HG03280 (cell line): ENCODE measurements around the gene PTPRN2.

ENCODE experiments used
- ATAC-seq: cut with Tn5 transposase; IDR thresholded peaks from one replicate; pipeline ENCODE4 v1.9.1; 2021; ENCODE audit warnings: mild to moderate bottlenecking, moderate library complexity; ENCODE audit not compliant: unreplicated experiment

PTPRN2 gene

DNA sequence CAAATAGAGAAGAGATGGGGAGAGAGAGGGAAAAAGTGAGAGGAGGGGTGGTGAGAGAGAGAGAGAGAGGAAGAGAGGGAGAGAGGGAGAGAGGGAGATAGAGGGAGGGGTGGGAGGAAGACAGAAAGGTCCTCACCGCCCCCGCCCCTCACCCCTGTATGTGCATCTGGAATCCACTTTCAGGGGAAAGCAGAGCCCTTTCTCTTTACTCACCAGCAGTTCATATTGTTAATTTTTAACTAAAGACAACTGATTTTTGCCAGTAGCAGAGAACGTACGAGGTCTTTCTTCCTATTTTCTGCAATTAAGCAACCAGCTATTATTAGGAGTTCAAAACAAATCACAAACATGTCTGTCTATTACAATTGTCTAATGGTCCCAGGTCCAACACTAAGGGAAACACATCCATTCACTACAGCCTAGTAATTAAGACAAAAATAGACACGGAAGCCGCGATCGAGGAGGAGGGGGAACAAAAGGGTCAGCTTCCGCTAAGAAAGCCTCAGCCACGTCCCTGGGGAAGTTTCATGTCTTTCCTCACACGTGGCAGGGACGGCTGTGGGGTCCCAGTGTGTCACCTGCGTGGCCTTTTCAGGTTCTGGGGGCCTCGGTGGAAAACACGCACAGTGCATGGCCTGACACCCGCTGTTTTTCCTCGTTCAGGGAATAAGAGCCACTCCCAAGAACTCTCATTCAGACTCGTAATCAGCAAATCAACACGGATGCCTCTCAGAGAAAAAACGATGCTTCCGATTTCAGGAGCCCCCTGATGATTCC is 572.0 kb downstream of the PTPRN2 start:
- no peak for ATAC-seq

DNA sequence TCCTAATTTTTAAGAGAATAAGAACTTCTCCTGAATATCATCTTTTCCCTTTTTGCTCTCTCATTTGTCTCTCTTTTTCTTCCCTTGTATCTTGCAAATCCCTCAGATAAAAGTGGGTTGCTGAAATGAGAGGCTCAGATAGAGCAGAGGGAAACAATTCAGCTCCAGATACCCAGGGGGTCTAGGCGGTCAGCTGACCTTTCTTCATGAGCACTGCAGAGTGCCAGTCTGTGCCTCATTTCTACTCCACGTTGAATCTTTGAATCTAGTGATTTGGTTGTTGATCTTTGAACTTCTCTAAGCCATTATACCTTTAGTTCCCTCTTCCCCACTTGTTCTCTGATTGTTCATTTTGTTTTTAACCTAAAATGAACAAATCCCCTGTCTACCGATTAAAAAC is 572.6 kb downstream of the PTPRN2 start:
- ATAC-seq = no peak

DNA sequence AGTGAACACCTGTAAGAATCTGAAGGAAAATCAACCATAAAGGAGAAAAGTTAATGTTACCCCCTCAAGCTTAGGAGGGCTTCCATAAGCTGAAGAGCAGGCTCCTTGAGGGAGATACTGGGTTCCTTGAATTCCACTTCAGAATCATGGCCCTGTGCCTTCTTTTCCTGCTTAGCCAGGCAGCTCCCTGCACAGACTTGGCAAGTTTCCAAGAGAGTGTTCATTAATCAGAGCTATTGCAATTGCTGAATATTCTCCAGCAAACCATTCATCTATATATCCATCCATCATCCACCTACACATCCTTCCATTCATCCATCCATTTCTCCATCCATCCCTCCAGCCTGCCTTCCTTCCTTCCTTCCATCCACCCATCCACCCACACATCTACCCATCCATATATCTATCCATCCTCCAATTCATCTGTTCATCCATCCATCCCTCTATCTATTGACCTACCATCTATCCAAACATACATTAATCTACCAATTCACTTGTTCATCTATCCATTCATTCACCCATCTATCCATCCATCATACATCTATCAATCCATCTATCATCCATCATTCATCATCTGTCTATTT is 574.4 kb downstream of the PTPRN2 start:
- ATAC-seq = no peak

DNA sequence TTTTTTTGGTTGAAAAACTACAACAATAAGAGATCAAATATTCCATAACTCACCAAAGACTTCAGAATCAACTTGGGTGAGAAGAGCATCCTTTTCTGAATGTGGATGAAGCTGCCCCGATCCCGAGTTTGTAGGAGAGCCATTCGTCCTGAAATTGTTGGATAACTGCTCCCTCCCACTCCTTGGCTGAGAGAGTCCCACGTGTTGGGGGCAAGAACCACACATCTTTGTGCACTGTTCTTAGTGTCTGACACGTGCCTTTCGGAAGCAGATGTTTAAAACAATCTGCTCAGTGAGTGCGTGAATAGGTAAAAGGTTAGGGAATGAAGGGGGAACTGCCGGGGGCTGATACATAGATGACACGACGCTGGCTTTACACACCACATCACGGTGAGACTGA is 575.7 kb downstream of the PTPRN2 start:
- no peak for ATAC-seq

DNA sequence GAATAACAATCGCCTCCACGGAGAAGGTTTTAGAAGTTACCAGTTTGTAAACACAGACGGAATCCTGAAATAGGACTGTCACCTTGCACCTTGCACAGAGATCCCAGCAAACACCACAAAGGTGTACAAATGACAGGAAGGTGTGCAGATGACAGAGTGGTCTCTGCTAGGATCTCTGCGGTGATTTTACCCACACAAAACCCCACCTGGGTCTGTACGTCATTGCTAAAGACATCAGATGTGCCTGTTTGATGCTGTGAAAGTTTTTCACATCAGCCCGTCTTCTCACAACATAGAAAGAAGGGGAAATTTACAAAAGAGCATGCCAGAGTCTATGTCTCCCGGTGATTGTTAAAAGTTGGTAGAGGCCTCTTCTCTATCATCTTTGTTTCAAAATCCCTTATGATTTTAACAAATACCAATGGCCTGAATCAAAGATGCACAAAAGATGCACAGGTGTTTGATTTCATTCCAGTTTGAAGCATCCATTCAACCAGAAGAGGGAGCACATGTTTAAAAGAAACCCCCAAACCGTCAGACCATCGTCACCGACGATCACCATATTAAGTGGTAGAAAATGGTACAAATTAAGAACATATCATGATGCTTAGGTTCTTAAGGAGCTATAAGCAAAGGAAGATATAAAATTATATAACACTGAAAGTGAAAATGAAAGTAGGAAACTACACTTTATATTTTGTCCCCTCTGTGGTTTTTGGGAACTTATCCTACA is 576.5 kb downstream of the PTPRN2 start:
- ATAC-seq = no peak

DNA sequence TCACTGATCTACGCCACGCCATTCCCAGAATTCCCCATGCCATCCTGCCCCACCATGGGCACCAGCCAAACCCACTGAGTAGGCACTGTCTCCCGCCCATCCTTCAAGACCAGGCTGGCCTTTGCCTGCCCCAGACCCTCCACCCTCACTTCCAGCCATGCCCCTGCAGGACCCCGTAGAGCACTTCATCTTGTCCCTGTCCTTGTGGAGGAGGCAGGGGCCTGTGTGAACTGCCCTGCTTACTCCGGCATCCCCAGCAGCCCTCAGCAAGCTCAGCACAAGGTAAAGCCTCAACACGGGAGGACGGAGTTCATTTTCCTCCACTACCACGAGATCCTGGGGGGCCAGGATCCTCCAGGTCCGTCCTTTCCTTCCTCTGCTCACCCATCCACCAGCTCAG is 577.7 kb downstream of the PTPRN2 start:
- ATAC-seq = no peak

DNA sequence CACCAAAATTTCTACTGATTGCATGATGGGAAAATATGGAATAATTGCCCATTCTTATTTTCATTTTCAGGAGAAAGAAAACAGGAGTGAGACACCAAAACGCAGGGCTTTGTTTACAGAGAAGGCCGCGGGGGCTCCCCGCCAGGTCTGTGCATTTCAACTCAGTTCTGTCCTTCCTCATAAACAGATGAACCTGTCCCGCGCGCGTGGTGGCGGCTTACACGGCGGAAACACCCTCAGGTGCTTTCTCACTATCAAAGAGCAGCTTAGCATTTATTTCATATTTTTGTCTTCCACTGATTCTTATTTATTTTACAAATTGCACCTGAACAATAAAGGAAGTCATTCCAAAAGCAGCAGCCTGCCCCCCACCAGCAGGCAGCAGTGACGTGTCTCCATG is 579.4 kb downstream of the PTPRN2 start:
- no peak for ATAC-seq

DNA sequence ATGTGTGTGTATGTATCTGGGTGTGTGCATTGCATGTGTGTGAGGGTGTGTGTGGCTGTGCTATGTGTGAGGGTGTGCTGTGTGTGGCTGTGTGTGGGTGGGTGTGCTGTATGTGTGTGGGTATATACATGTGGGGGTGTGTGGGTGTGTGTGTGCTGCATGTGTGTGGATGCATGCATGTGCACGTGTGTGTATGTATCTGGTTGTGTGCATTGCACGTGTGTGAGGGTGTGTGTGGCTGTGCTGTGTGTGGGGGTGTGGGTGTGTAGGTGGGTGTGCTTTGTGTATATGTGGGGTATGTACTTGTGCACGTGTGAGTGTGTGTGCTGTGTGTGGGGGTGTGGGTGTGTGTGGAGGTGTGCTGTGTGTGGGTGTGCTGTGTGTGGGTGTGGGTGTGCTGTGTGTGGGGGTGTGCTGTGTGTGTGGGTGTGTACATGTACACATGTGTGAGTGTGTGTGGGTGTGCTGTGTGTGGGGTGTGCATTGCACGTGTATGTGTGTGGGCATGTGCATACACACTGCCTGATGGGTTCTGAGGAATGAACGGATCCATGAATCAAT is 579.8 kb downstream of the PTPRN2 start:
- no peak for ATAC-seq

DNA sequence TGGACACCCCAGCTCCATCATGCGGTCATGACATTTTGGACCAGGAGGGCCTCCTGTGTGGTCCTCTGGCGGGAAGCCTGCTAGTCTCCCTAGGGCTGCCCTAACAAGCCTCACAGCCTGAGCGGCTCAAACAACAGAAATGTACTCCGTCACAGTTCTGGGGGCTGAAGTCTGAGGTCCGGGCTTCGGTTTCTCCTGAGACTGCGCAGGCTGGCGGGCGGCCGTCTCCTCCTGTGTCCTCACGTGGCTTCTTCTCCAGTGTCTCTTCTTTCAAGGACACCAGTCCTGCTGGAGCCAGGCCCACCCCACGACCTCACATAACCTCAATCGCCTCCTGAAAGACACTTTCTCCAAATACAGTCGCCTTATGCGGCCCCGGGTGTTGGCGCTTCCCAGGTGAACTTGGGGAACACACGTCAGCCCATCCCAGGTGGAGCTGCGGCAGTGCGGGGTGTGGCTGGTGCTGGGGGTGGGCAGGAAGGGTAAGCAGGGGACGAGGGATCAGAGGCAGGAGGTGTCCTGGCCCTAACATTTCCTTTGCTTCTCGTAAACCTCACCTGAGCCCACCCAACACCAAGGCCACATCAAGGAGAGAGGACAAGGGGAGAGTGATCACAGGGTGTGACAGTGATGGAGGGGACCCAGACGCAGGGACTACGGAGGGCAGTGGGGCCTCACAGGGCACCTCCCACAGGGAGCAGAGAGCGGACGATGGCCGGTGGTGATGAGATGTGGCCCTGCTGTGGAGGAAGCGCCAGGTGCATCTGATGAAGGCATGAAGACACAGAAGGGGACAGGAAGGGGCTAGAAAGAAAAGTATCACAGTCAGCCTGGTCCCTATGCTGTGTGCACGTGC is 580.6 kb downstream of the PTPRN2 start:
- no peak for ATAC-seq

DNA sequence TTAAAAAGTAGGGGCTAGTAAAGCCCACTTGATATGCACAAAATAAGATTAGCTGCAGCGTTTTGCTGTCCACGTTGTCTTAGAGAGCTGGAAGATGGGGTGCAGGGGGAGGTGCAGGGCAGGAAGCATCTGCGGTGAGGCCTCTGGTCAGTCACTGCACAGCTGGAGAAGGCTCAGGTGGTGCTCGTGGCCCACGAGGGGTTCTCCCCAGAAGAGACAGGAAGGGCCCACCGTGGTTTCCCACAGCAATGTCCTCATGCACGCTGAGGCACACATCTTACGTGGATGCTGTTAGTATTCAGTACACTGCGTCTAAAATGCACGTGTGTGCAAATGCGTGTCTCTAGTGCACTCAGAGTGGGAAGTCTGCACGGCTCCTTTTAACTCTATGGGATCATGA is 582.1 kb downstream of the PTPRN2 start:
- no peak for ATAC-seq

DNA sequence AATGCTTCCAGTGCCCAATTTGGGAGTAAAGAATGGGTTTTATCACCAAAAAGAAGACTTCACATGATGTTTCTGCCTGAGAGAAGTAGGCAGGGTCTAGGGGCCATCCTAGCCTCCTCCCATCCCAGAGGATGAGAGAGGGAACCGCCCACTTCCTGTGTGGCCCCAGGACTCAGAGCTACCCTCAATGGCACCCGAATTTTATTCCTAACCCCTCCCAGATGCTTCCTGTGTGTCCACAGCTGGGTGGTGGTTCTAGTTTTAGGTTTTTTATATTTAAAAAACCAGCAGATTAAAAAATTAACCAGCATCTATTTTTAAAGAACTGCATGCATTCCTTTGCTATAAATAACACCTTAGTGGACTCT is 583.5 kb downstream of the PTPRN2 start:
- no peak for ATAC-seq

DNA sequence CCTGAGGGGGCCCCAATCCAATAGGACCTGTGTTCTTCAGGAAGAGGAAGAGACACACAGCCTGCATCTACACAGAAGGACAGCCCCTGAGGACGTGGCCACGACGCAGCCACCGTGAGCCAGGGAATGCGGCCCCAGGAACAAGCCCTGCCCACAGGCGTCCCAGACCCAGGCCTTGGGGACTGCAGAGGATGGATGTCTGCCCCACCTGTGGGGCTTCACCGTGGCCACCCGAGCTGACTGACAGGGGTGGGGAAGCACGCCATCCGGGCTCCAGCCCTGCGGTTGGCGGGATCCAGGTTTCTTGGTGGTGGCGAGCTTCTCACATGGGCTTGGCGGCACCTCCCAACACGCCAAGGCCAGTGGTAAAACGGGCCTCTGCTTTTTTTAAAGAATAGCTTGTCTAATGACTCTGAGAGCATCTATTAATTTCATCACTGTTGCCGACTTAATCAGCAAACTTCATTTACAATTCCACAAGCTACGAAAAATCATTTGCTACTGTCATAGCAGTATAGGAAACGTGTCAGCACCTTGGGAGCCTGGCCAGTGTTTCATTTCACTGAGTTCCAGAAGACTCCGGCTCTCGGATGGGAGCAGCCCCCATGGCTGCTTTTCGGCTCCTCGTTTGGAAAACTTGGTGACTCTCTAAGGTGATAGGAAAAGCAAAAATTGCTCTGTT is 584.0 kb downstream of the PTPRN2 start:
- no peak for ATAC-seq

DNA sequence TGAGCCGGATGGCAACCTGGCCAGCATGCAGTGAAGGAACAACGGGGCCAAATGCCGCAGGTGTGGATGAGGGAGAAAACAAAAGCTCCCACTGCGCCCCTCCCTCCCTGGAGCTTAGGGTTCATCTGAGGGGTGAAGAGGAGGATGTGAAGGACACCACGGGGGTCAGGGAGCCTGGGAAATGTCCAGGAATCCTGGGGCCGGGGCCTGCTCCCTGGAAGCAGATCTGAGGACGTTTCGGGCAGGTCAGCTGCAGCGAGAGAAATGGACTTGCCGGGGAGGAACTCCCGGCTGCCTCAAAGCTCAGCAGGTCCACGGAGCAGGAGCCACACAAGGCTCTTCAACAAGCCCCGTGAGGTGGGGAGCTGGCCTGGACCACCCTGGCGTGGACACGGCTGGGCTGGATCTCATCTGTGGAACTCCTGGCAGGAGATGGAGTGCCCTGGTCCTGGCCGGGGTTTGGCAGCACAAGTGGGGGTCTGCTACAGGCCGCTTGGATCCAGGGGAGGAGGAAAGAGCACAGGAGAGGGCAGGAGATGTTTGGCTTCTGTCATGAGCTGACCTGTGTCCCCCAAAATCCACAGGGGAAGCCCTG is 585.0 kb downstream of the PTPRN2 start:
- no peak for ATAC-seq

DNA sequence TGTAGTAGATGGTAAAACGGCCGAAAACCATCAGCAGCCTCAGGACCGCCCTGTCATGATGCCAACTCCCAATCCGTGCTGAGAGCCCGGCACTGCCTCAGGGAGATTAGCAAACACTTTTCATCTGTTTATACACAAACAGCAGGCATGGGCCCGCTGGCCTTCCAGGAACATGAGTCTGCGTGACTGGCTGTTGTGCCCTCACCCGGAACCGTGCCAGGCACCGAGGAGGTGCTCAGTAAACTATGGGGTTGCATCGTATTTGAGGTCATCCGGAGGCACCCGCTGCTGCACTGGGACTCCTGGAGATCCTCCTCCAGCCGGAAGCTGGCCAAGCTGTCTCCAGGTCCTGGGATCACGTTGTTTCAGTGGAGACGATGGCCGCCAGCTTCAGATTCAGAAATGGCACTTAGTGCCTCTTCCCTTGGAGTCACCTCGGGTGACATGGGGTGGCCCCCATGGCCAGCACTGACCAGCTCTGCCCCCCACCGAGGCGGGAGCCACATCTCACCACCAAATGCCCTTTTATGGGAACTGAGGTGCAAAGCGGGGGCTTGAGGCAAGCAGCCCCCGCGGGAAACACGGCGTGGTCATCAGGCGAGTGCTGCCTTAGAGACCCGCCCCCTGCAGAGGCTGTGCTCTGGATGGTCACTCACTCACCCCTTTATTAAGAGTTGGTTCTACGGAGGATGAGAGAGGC is 585.9 kb downstream of the PTPRN2 start:
- ATAC-seq = no peak

DNA sequence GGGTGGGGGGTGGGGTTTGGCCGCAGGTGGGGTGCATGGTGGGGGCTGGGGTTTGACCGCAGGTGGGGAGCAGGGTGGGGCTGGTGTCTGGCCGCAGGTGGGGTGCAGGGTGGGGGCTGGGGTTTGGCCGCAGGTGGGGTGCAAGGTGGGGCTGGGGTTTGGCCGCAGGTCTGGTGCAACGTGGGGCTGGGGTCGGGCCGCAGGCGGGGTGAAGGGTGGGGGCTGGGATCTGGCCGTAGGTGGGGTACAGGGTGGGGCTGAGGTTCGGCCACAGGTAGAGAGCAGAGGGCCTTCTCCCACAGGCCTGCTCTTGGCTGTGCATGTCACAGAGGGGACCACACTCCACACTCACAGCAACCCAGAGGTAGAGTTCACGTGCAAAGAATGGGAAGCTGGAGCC is 586.6 kb downstream of the PTPRN2 start:
- ATAC-seq = no peak

DNA sequence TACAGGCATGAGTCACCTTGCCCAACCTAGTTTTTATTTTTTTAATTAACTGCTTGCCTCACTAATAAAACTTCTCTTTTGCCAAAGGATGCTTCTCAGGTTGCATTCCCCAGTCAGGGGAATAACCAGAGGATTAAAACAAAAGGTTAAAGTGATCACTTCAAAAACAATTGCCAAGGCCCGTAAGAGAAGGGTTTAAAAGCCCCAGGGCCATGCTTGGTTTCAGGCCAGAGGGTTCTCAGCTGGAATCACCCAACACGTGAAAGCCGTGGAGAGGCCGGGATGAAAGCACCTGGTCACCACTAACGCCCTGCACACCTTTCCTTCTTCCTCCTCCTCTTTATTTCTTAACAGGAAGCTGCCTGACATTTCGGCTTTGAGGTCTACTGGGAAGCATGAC is 587.5 kb downstream of the PTPRN2 start:
- no peak for ATAC-seq

DNA sequence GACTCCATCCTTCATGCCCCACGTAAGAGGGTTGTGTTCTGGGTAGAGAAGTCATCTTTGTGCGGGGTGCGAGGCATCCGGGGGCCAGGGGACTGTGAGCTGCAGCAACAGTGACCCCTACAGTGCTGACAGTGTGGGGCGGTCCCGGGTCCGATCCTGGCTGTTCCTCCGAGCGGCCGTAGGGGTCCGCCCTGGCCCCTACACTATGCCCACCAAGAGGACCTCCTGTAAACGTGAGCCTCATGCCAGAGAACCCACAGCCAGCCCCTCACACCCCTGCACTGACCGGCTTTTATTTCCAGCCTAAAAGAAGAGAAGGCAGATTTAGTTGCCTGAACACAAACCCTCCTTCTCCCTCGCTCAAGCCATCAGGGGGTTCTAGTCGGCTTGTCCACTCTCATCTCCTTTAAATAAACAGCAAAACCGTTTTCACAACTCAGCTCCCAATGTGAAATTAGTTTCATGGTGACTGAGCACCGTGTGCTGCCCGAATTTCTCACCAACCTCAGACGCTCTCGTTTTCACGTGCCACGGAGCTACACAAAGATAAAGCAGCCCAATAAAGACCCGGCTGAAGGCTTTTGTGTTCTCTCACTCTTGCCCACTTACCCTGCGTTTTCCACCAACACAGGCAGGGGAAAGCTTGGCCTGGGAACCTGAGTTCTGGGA is 588.6 kb downstream of the PTPRN2 start:
- ATAC-seq = no peak

DNA sequence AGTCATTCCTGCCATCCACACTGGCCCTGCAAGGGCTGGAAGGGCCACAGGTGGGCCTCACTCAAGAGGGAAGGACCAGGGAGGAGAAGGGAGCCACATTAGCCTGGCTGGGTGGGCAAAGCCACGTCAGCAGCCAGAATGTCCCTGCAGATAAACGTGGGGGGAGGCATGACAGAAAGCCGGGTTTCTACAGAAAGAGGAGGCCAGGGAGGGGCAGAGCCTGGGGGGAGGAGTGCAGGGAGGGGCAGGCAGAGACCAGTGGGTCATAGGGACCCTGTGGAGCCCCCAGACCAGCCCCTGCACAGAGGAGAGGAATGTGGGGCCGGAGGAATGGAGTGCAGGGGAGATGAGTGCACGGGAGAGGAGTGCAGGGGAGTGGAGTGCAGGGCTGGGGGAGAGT is 590.2 kb downstream of the PTPRN2 start:
- ATAC-seq = no peak

DNA sequence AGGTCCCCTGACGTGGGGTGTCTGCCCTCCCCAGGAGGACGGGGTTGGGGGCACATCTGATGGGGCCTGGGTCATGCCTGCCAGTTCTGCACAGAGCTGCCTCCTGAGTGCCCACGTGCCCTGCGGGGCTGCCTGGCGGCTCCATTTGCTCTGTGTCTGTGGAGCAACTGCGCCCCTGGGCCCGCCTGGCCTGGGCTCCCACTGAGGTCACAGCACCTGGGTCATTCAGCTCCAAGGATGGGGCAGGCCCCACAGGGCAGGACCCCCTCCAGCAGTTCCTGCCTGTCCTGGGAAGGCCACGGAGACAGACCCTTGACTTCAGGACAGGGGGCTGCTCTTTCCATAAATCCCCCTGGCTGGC is 590.6 kb downstream of the PTPRN2 start:
- ATAC-seq = no peak
